ENCODE measurements around the gene TWF2.

Gene TWF2

GRCh38 chr3:52257911-52258310 lies 19.0 kb upstream of the TWF2 start:
- DNase-seq (ENCODE audit: low spot score) = no peak

GRCh38 chr3:52256622-52257021 lies 17.7 kb upstream of the TWF2 start:
- DNase-seq (ENCODE audit: low spot score) = no peak

GRCh38 chr3:52256159-52256558 lies 17.2 kb upstream of the TWF2 start:
- no peak for DNase-seq (ENCODE audit: low spot score)

- DNase-seq (ENCODE audit: low spot score) = no peak
These were observed 15.7 kb upstream of the TWF2 start for GRCh38 chr3:52254608-52255007.

GRCh38 chr3:52253314-52254304 lies 14.7 kb upstream of the TWF2 start:
- DNase-seq (ENCODE audit: low spot score) = no peak

- no peak for DNase-seq (ENCODE audit: low spot score)
These were observed 11.2 kb upstream of the TWF2 start for GRCh38 chr3:52250122-52250521.

- no peak for DNase-seq (ENCODE audit: low spot score)
These were observed 10.7 kb upstream of the TWF2 start for GRCh38 chr3:52249683-52250082.

- no peak for DNase-seq (ENCODE audit: low spot score)
These were observed 10.0 kb upstream of the TWF2 start for GRCh38 chr3:52248816-52249547.

GRCh38 chr3:52248165-52248541 lies 9.2 kb upstream of the TWF2 start:
- DNase-seq (ENCODE audit: low spot score) = no peak

- no peak for DNase-seq (ENCODE audit: low spot score)
These were observed 8.6 kb upstream of the TWF2 start for GRCh38 chr3:52247409-52248164.

- DNase-seq (ENCODE audit: low spot score) = no peak
These were observed 7.9 kb upstream of the TWF2 start for GRCh38 chr3:52246728-52247408.

- peak; percentile 20 for DNase-seq (ENCODE audit: low spot score)
These were observed 7.3 kb upstream of the TWF2 start for GRCh38 chr3:52246264-52246620.

GRCh38 chr3:52245322-52246263 lies 6.6 kb upstream of the TWF2 start, which contains the start of gene PPM1M:
PPM1M (plus strand) TSS chr3:52245759; CDS start chr3:52245825, 66 bp downstream.
- DNase-seq (ENCODE audit: low spot score) = peak; percentile 77

- peak; percentile 21 for DNase-seq (ENCODE audit: low spot score)
These were observed 5.1 kb upstream of the TWF2 start for GRCh38 chr3:52243791-52244628.

- DNase-seq (ENCODE audit: low spot score) = no peak
These were observed 3.1 kb upstream of the TWF2 start for GRCh38 chr3:52242039-52242438.

GRCh38 chr3:52240886-52241370 lies 2.0 kb upstream of the TWF2 start:
- DNase-seq (ENCODE audit: low spot score) = no peak

GRCh38 chr3:52240059-52240885 lies 1.3 kb upstream of the TWF2 start:
- peak; percentile 81 for DNase-seq (ENCODE audit: low spot score)

- DNase-seq (ENCODE audit: low spot score) = no peak
These were observed 681 bp downstream of the TWF2 start for GRCh38 chr3:52238193-52238760.

Data from D341Med (cell line).